Measurements from ENCODE around the gene PTX3.

The PTX3 gene

GRCh38 chr3:157427901-157428300, 8.7 kb upstream of the PTX3 start:
- no peak for DNase-seq

- DNase-seq, result no peak
Observed at GRCh38 chr3:157428853-157429252, 7.8 kb upstream of the PTX3 start.

GRCh38 chr3:157429708-157430107, 6.9 kb upstream of the PTX3 start:
- DNase-seq, result no peak

DNA sequence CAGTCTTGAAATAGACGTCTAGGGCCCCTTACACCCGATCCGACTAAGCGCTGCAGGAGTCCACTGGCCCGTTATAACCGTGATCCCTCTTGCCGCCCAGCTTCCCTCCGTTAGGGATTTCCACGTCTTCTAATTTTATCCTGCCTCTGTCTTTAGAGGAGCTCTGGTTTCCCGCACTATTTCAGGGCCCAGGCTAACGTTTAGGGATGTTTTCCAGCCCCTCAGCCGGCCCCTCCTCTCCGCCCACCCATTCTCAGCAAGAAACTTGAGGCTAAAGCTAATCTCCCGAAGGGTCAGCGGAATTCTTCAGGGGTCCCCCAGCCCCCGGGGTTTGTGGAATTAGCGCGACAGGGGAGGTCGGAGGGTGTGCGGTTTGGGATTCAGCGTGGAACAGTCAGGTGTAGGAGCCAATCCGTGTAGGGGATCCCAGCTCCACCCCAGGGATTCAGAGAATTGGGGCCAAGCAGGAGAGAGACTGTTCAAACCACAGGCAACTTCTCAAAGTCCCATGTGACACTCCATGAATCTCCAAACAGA, 1.6 kb downstream of the PTX3 start:
- no peak for DNase-seq

GRCh38 chr3:157441102-157441624, 4.5 kb downstream of the PTX3 start:
- DNase-seq, result no peak

GRCh38 chr3:157442729-157443128, 6.1 kb downstream of the PTX3 start:
- no peak for DNase-seq

GRCh38 chr3:157443905-157444796, 7.5 kb downstream of the PTX3 start:
- no peak for DNase-seq

- DNase-seq, result no peak
Observed at GRCh38 chr3:157444797-157445184, 8.1 kb downstream of the PTX3 start.

GRCh38 chr3:157445857-157446256, 9.2 kb downstream of the PTX3 start:
- DNase-seq, result no peak

DNA sequence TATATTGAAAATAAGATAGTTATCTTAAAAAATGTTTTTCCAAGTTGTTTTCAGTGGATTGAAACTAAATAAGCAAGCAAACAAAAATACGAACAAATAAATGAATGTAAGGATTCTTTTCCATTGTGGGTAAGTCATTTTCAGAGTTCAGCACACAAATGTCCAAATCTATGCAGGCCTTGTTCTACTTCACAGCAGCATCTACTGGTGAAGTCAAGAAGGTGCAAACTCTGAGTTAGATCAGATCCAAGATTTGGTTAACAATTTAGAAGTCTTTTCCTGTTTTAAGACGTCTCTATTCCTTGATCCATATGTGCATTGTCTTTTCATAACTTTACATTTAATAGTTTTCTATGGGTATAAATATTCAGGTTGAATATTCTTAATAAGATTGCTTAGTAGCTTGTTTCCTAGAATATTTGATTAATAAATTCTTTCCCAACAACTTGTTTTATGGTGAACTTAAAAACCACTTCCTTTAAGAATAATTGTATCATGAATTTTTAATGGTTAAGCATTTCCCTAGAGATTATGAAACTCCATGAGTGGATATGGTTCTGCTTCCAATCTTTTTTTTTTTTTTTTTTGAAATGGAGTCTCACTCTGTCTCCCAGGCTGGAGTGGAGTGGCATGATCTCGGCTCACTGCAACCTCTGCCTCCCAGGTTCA, 10.5 kb downstream of the PTX3 start:
- no peak for DNase-seq

DNA sequence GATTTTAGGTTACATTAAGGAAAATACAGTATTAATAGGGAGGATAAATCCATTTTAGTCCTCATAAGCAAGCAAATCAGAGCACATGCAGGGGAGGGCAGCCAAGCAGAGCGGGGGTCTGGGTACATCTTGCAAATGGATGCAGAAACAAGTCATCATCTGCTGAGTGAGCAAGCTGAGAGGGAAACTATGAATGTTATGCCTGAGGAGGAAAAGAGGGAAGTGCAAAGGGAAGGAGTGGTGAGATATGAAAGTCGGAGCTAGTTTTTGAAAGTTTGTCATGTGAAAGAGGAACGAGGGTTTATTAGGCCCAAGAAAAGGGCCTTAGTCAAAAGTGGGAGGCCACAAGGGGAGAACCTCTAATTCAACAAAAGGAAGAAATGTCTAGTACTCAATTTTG, 15.4 kb downstream of the PTX3 start:
- no peak for DNase-seq

- DNase-seq, result no peak
Observed at GRCh38 chr3:157453824-157454223, 17.2 kb downstream of the PTX3 start.

DNA sequence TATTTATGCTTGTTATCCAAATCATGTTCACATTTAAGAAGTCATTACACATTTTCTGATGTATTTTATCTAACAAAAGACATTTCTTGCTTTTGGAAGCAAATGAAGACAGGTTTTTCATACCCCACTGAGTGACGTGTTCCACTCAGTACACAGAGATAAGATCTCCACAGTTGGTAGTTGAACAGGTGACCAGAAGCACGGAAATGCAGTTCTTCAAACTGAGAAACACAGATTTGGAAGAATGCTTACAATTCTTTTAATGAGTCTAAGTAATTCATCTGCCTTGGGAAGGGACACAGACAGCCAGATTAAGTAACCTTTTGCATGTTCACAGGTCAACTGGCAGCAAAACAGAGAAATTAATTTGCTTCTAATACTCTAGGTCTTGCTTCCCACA, 23.1 kb downstream of the PTX3 start:
- DNase-seq, result no peak

DNA sequence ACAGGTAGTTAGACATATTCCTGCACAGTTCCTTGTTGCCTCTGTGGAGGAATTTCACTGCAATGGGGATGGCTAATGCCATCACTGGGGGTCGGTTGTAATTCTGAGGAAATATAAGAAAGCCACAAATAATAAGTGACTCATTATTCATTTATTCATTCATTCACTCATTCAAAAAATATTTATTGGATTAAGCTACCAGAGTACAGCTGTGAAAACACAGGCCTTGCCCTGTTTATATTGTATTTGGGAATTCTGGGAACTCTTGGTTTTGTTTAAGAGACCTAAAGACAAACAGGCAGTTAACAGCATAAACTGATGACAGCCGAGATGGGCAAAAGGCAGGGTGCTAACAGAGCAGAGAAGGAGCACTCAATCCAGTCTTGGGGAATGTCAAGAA, 23.6 kb downstream of the PTX3 start:
- DNase-seq, result no peak

DNA sequence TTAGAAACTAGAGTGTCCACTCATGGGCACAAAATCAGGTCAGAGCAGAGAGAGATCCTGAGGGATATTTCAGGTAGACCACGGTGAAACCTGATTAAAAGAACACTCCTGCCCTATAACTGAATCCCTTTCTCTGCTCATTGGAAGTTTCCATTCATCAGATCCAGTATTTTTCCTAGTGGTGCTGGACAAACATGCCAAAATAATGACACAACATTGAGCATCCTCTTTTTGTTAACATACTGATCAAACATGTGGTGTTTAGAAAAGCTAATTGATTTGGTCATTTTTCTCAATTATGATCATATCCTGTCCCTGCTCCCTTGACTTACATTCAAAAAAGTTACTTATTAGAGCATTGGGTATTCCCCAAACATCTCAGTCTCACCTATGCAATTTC, 27.2 kb downstream of the PTX3 start:
- DNase-seq, result no peak

- no peak for DNase-seq
Observed at GRCh38 chr3:157464321-157464720, 27.7 kb downstream of the PTX3 start.

DNA sequence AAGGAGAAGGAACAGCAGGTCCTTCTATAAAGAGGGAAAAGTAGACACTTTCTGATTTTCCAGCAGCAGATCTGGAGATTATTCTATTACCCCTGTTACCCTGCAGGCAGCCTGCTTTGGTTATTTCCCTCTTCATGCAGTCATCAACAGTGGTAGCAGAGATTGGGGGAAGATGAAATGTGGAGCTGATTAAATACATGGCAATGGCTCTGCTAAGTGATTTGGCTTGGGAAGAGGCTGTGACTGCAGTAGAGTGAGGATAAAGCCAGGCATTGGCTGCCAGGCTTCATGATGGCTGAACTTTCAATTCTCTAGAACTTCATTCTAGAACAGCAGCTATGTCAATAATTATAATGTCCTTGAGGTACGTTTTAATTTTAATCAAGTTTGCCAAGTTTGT, 29.1 kb downstream of the PTX3 start:
- no peak for DNase-seq

DNA sequence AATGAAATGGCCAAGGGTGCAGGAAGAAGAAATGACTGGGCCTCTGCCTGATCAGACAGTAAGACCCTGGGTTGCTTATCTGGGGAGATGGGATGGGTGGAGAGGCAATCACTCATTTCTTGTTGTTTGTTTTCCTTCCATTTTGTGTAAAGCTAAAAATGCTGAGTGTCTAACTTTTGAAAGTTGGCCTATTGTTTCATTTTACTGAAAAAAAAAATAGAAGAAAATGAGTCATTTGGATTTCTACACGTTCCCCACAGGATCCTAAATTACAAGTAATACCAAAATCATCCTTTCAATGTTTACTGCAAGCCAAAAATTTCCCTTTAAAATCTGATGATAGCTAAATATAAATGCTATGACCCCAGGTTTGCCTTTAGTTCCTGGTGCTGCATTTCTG, 30.6 kb downstream of the PTX3 start:
- DNase-seq, result no peak

DNA sequence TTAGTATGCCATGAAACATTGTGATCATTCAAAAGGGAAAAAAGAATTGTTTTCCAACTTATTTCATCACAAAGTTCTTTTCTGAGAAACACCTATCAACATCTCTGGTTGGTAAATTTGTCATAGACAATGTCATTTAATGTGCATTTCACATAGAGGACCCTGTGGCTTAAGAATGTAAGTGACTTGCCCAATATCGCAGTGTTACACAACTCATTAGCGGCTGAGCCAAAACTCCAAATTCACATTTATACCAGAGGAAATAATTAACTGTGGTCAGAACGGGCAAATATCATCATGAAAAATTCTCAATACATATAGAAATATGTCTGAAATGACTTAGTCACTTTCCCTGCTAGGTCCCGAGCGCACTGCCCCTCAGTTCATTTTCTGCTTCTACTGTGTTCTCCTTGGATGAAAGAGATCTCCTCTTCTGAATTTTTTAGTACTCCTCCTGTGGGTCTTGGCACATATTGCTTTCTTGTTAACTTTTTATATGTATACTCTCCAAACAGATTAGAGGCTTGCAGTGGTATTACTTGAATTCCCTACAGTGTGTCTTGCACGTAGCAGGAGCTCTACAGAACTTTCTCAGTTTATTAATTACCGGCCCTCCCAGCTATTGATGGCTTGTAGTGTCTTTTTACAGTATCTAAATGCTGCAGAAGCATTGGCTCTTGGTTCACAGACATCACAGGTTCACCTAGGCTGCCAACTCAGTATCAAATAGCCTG, 33.1 kb downstream of the PTX3 start:
- no peak for DNase-seq

DNA sequence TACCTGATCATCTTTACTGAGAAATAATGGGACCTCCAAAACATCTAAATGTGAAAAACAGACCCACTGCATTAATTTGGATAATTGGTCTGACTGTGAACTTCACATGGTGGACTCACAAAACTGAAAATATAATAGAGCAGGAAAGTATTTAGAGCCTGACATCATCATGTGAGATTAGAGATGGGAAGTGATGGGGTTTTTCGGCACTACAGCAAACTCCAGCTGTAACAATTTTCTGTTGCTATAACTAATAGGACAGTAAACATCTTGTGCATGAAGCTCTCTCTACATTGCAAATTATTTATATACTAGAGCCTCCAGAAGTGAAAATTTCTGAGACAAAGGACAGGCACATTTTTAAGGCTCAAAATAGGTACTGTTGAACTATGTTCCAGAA, 34.4 kb downstream of the PTX3 start:
- no peak for DNase-seq

DNA sequence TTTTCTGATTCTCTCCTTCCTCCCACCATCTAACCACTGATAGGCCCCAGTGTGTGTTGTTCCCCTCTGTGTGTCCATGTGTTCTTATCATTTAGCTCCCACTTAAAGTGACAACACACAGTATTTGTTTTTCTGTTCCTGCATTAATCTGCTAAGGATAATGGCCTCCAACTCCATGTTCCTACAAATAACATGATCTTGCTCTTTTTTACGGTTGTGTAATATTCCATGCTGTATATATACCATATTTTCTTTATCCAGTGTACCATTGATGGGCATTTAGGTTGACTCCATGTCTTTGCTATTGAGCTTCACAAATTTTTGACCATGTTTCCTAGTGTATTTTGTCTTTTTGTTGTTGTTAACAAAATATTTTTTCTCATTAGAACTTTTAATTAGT, 36.0 kb downstream of the PTX3 start:
- no peak for DNase-seq

GRCh38 chr3:157475921-157476414, 39.3 kb downstream of the PTX3 start:
- no peak for DNase-seq

DNA sequence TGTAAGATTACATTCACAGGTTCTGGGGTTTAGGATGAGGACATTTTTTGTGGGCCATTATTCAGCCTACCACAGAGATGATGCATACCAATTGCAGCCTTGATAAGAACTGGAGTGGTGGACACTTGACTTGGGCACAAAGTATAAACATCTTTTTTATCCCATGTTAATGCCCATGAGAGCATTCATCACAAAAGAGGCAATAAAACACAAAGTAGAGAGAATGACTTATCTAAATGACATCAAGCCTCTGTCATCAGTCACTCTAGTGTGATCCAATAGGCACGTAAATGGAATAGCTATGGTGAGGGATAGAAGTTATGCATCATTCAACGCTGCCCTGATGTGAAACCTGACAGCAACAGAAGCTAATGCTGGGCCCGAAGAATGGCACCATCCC, 40.8 kb downstream of the PTX3 start:
- DNase-seq, result no peak

Measured in activated CD4-positive, alpha-beta T cell treated with anti-CD3 and anti-CD28 coated beads for 48 hours (primary cell).